K562 (cell line): ENCODE data around the gene NF2. TPM values are rescaled to one million over a fixed set of nuclear protein-coding genes. Genes with fewer than 3 reads are reported as not detected.

ENCODE experiments used
- ATAC-seq: fragments of 200-7000 bp; cut with Tn5 transposase; 3 replicates; pipeline ENCODE4 v1.9.1; 2020; ENCODE audit warnings: moderate library complexity
- BruUV-seq: library from RNA; stranded (reverse); fragments of 400-500 nt; replicated peaks from 2 replicates; lab custom pipeline; 2021; lab: Mats Ljungman, UMichigan
- CTCF ChIA-PET: fragments of 300-600 bp; formaldehyde crosslinking; extraction: SDS; loops from one replicate; lab custom pipeline; 2021; ENCODE audit warnings: low intra/inter-chr PET ratio; lab: Yijun Ruan, JAX
- POLR2A ChIA-PET: fragments of 300-600, 350-650 bp; sonication (Branson Sonifier 250); formaldehyde crosslinking; extraction: SDS; loops from one replicate; lab custom pipeline; 2021; ENCODE audit warnings: antibody characterized with exemption, inconsistent platforms; lab: Yijun Ruan, JAX
- DNase-seq, 4 experiments: peaks; one replicate each; pipeline versions ENCODE4 v3.0.0 to v3.0.0-alpha.2; 2011 to 2018; ENCODE audit warnings: low spot score in 3 of 4, mixed read lengths in 3 of 4; ENCODE audit errors: extremely low read depth in 1 of 4
- FAIRE-seq: peaks from 2 replicates; lab custom pipeline; 2011; peaks lifted over from hg19 to GRCh38; lab: Jason Lieb, UNC
- H2AFZ ChIP-seq: 2 replicates; pipeline ENCODE4 v1.6.0; 2011; ENCODE audit warnings: low read depth, low read length, control low read depth, inconsistent platforms
- H3K27ac ChIP-seq: fragments of 200-600 bp; 3 replicates; pipeline ENCODE4 v1.8.0; 2011; ENCODE audit warnings: low read depth, mild to moderate bottlenecking, control low read depth, inconsistent platforms, low read length, moderate library complexity, mixed read lengths; ENCODE audit errors: extremely low read depth
- H3K27me3 ChIP-seq, 2 experiments: fragments of 300-600 bp in 1 of 2; 2 replicates in 1 of 2; 3 replicates in 1 of 2; pipeline versions ENCODE4 v1.6.0 to v1.8.0; 2011; ENCODE audit warnings: inconsistent platforms in 2 of 2, low read length in 2 of 2, mild to moderate bottlenecking in 1 of 2, mixed read lengths in 1 of 2, moderate library complexity in 1 of 2; ENCODE audit not compliant: control insufficient read depth in 2 of 2, insufficient read depth in 2 of 2
- H3K36me3 ChIP-seq: fragments of 300-600 bp; 3 replicates; pipeline ENCODE4 v1.8.0; 2011; ENCODE audit warnings: mild to moderate bottlenecking, low read length, inconsistent platforms; ENCODE audit not compliant: control insufficient read depth, insufficient read depth
- H3K4me1 ChIP-seq, 2 experiments: fragments of 200-600 bp in 1 of 2; replicated peaks in 1 of 2; 2 replicates in 1 of 2; 3 replicates in 1 of 2; pipeline versions ENCODE4 v1.5.1 to v1.8.0; 2011; ENCODE audit warnings: inconsistent platforms in 2 of 2, low read length in 2 of 2, mild to moderate bottlenecking in 1 of 2, mixed read lengths in 1 of 2, moderate library complexity in 1 of 2; ENCODE audit not compliant: control insufficient read depth in 2 of 2, insufficient read depth in 2 of 2
- H3K4me2 ChIP-seq: 2 replicates; pipeline ENCODE4 v1.6.1; 2011; ENCODE audit warnings: low read length, control low read depth, inconsistent platforms, mixed read lengths; ENCODE audit not compliant: insufficient read depth
- H3K4me3 ChIP-seq: fragments of 200-600 bp; sonication (generic), shearing (Covaris generic); 2 replicates; pipeline ENCODE4 v1.5.1; 2016; ENCODE audit warnings: control low read depth, inconsistent platforms
- H3K79me2 ChIP-seq: fragments of 200-600 bp; 3 replicates; pipeline ENCODE4 v1.8.0; 2011; ENCODE audit warnings: low read length, inconsistent platforms; ENCODE audit not compliant: control insufficient read depth, insufficient read depth
- H3K9ac ChIP-seq, 2 experiments: 2 replicates each; pipeline versions ENCODE4 v1.6.0 to v1.6.1; 2011; ENCODE audit warnings: low read depth in 2 of 2, low read length in 2 of 2, control low read depth in 1 of 2, inconsistent platforms in 1 of 2, mild to moderate bottlenecking in 1 of 2, mixed read lengths in 1 of 2; ENCODE audit not compliant: insufficient read depth in 1 of 2
- H3K9me1 ChIP-seq: one replicate; pipeline ENCODE4 v1.6.0; 2011; ENCODE audit warnings: inconsistent platforms, mild to moderate bottlenecking, low read length, moderate library complexity; ENCODE audit not compliant: control insufficient read depth, insufficient read depth
- H3K9me3 ChIP-seq: replicated peaks from 2 replicates; pipeline ENCODE4 v1.5.1; 2011; ENCODE audit warnings: low read depth, low read length, inconsistent platforms; ENCODE audit not compliant: control insufficient read depth, insufficient read depth
- H4K20me1 ChIP-seq: replicated peaks from 2 replicates; pipeline ENCODE4 v1.6.1; 2011; ENCODE audit warnings: low read length, inconsistent platforms, mixed read lengths; ENCODE audit not compliant: control insufficient read depth, insufficient read depth
- EGR1 ChIP-seq: fragments of 450-650 bp; conservative IDR thresholded peaks from 2 replicates; pipeline ENCODE4 v1.6.1; 2017; ENCODE audit warnings: mild to moderate bottlenecking
- ETS1 ChIP-seq: conservative IDR thresholded peaks from 2 replicates; pipeline ENCODE4 v1.6.1; 2011; ENCODE audit warnings: low read depth, mild to moderate bottlenecking, low read length; ENCODE audit not compliant: control insufficient read depth
- TCF3 ChIP-seq: sonication (generic); formaldehyde crosslinking; IDR thresholded peaks from 2 replicates; pipeline ENCODE4 v1.4.0; 2020; ENCODE audit warnings: mild to moderate bottlenecking, missing genetic modification reagents
- ZNF282 ChIP-seq: sonication (generic); formaldehyde crosslinking; IDR thresholded peaks from 2 replicates; pipeline ENCODE4 v1.8.1; 2023; ENCODE audit warnings: missing genetic modification reagents
- ZNF639 ChIP-seq, 2 experiments: fragments of 200-800 bp in 1 of 2; sonication (Bioruptor generic) in 1 of 2; sonication (generic) in 1 of 2; formaldehyde crosslinking in 1 of 2; IDR thresholded peaks in 1 of 2; conservative IDR thresholded peaks in 1 of 2; 2 replicates each; pipeline versions ENCODE4 v1.5.0 to v1.6.1; 2016 to 2020; ENCODE audit warnings: missing compliant biosample characterization in 1 of 2, missing genetic modification characterization in 1 of 2, missing genetic modification reagents in 1 of 2
- WGBS: fragments of 100-300 bp; shearing (Covaris generic); methylation state at CpG from one replicate; pipeline ENCODE4 v1.1.6; 2016; ENCODE audit warnings: low coverage, mixed read lengths; ENCODE audit not compliant: insufficient coverage; ENCODE audit errors: missing lambda C conversion rate; 5-methylcytosine and 5-hydroxymethylcytosine counted together
- in situ Hi-C: fragments of 300-500 bp; cut with MboI; formaldehyde crosslinking; loops from 4 replicates; pipeline ENCODE4 v1.15.0; 2018; ENCODE audit warnings: inconsistent platforms, mixed read lengths
- intact Hi-C: fragments of 100-400 bp; cut with micrococcal nuclease; formaldehyde crosslinking; loops from 2 replicates; pipeline ENCODE4 v1.14.2; 2022
- polyA plus RNA-seq, 8 experiments: library from polyadenylated mRNA; depleted of rRNA in 4 of 8; stranded (reverse) in 5 of 8; unstranded in 3 of 8; fragments of >200 nt; fragmentation: Nextera tagmentation in 2 of 8; fragmentation: Illumina TruSeq in 1 of 8; extraction: Ambion mirVana in 2 of 8; extraction: Trizol in 1 of 8; gene quantifications; 2 replicates each; pipeline versions ENCODE4 v1.2.1 to v1.2.3, GENCODE V29; 2011 to 2014; ENCODE audit warnings: inconsistent platforms in 1 of 8, missing spikeins in 1 of 8
- total RNA-seq, 7 experiments: library from RNA; depleted of rRNA in 6 of 7; stranded (reverse); fragments of >200 nt in 6 of 7; fragmentation: Illumina TruSeq in 2 of 7; extraction: Trizol in 2 of 7; gene quantifications; 2 replicates each; pipeline versions ENCODE4 v1.2.1 to v1.2.3, GENCODE V29; 2011 to 2021; ENCODE audit warnings: low replicate concordance in 1 of 7

The NF2 gene
- total and polyA plus RNA-seq, 9 of the 15 experiments (the other 6 are each of a cell fraction or from before 2014, with no cell fraction given): 2.2 to 32.5 (median 15.2) TPM

- TF ChIP-seq ZNF639 (CRISPR knock-in tag; conservative IDR thresholded peaks at IDR 0.05 in 1 of 2, IDR thresholded peaks at IDR 0.05 in 1 of 2) (no peak), ETS1 (no peak)
Measured at GRCh38 chr22:29697853-29698598, 94.6 kb downstream of the NF2 start (continued).

DNA sequence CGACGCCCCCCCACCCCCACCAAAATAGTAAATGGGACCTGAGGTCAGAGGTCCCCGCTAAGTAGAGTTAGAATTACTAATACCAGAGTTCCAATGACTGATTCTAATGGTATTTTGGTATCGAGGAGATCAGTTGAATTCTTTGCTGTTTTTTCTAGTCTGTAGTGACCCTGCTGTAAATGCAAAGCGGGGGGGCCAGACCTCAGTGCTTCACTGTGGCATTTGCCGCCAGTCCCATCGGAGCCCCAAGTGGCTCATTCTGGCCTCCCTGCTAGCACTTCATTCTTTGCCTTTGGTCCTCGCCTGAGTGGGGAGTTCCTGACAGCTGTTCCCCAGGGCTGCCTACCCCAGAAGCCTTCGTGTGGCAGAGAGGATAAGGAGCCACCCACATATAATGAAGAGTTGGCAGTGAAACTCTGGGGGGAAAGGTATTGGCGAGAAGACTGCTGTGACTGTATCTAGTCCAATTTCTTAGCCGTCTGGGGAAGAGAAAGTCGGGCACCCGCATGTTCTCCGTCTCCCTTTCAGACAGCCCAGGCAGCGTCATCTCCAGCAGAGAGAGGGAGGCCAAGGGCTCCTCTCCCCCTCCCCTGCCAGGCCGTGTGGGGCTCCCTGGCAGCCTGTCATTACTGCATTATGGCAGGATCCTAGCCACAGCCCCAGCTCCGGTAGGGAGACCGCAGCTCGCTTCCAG, 96.9 kb downstream of the NF2 start:
- FAIRE-seq (no peak), DNase-seq (no peak), ATAC-seq (no peak)
- Histone ChIP-seq H3K79me2 (no peaks in the 10 kb centered on the region), H3K4me2 (no peak overlapping the region), H4K20me1 (no peaks in the 10 kb centered on the region), H3K9me1 (no peaks in the 10 kb centered on the region), H3K27me3 (no peaks in the 10 kb centered on the region), H3K27ac (no peak overlapping the region), H3K9ac (no peak overlapping the region), H3K9me3 (no peaks in the 10 kb centered on the region), H3K4me1 (peaks cover 8 to 36% of the 10 kb centered on the region in 2 experiments; a peak in 4 of 5 replicates), H2AFZ (no peak overlapping the region), H3K4me3 (no peak overlapping the region), H3K36me3 (peaks cover 5% of the 10 kb centered on the region; the same call in 1 of the 3 replicates)
- intact Hi-C loops (loop anchor here (5.0 kb wide), 1 partner anchor 387 kb away; no protein-coding TSS in a partner anchor), in situ Hi-C loops (no loop called here)
- TF ChIP-seq TCF3 (CRISPR knock-in tag) (no peak), EGR1 (no peak), ZNF282 (CRISPR knock-in tag) (no peak)
- CTCF ChIA-PET: interaction anchor here (0.9 to 2.4 kb wide), 2 partner anchors 17 to 389 kb away, joined by 3 to 16 read pairs; no protein-coding TSS in a partner anchor
- BruUV-seq: no TSS peak
- POLR2A ChIA-PET: interaction anchor here (1.4 kb wide), 1 partner anchor 11 kb away, joined by 6 read pairs; no protein-coding TSS in a partner anchor
- WGBS: 57% methylated on average over 9 of the region's 19 CpGs
